CD14-positive monocyte (primary cell): ENCODE measurements around the gene SPATA20. TPM values are rescaled to one million over a fixed set of nuclear protein-coding genes. Genes with fewer than 3 reads are reported as not detected.

Experiments used
- DNase-seq, 3 donors: peaks; one replicate each; pipeline ENCODE4 v3.0.0-alpha.2; 2011 to 2022
- H2AFZ ChIP-seq: 2 replicates; pipeline ENCODE4 v1.6.0; 2012; ENCODE audit warnings: mild to moderate bottlenecking, low read depth, low read length, inconsistent platforms; ENCODE audit not compliant: insufficient read depth, poor library complexity, severe bottlenecking
- H3K27ac ChIP-seq, 2 donors: 1 replicate in 1 of 2; 2 replicates in 1 of 2; pipeline ENCODE4 v1.5.1; 2012 to 2013; ENCODE audit warnings: low read length in 2 of 2, control low read depth in 1 of 2, inconsistent platforms in 1 of 2, low read depth in 1 of 2, mild to moderate bottlenecking in 1 of 2
- H3K27me3 ChIP-seq, 2 donors: one replicate each; pipeline versions ENCODE4 v1.6.0 to v1.6.1; 2011 to 2013; ENCODE audit warnings: low read length in 2 of 2; ENCODE audit not compliant: control insufficient read depth in 2 of 2, insufficient read depth in 2 of 2
- H3K36me3 ChIP-seq, 2 donors: replicated peaks in 1 of 2; 1 replicate in 1 of 2; 2 replicates in 1 of 2; pipeline versions ENCODE4 v1.5.1 to v1.6.1; 2012 to 2013; ENCODE audit warnings: low read length in 2 of 2, control low read depth in 1 of 2, inconsistent platforms in 1 of 2, mild to moderate bottlenecking in 1 of 2; ENCODE audit not compliant: insufficient read depth in 2 of 2, control insufficient read depth in 1 of 2
- H3K4me1 ChIP-seq, 2 donors: 1 replicate in 1 of 2; 2 replicates in 1 of 2; pipeline versions ENCODE4 v1.5.1 to v1.6.1; 2012 to 2013; ENCODE audit warnings: low read length in 2 of 2, control low read depth in 1 of 2, inconsistent platforms in 1 of 2, mild to moderate bottlenecking in 1 of 2, moderate library complexity in 1 of 2; ENCODE audit not compliant: insufficient read depth in 2 of 2, control insufficient read depth in 1 of 2
- H3K4me2 ChIP-seq: replicated peaks from 2 replicates; pipeline ENCODE3; 2012; ENCODE audit warnings: low read length, moderate library complexity, mild to moderate bottlenecking; ENCODE audit not compliant: poor library complexity, severe bottlenecking; ENCODE audit errors: extremely low read depth
- H3K4me3 ChIP-seq, 3 experiments: fragments of 200-600 bp in 1 of 3; sonication (generic) in 1 of 3; replicated peaks in 1 of 3; 1 replicate in 2 of 3; 2 replicates in 1 of 3; pipeline ENCODE4 v1.5.1; 2011 to 2013; ENCODE audit warnings: low read length in 3 of 3, mild to moderate bottlenecking in 3 of 3, control low read depth in 2 of 3, low read depth in 2 of 3, inconsistent platforms in 1 of 3, moderate library complexity in 1 of 3
- H3K79me2 ChIP-seq: 2 replicates; pipeline ENCODE4 v1.6.0; 2012; ENCODE audit warnings: mild to moderate bottlenecking, control low read depth, inconsistent platforms, low read length, moderate library complexity; ENCODE audit not compliant: insufficient read depth
- H3K9ac ChIP-seq: 2 replicates; pipeline ENCODE4 v1.6.0; 2017; ENCODE audit warnings: low read length, mild to moderate bottlenecking; ENCODE audit not compliant: insufficient read depth, poor library complexity, severe bottlenecking
- H3K9me3 ChIP-seq, 2 donors: replicated peaks in 1 of 2; 1 replicate in 1 of 2; 2 replicates in 1 of 2; pipeline versions ENCODE4 v1.5.1 to v1.6.1; 2012 to 2013; ENCODE audit warnings: low read length in 2 of 2, control low read depth in 1 of 2; ENCODE audit not compliant: control insufficient read depth in 1 of 2, insufficient read depth in 1 of 2
- H4K20me1 ChIP-seq: 2 replicates; pipeline ENCODE4 v1.6.0; 2012; ENCODE audit warnings: mild to moderate bottlenecking, low read length, control low read depth, moderate library complexity; ENCODE audit not compliant: insufficient read depth
- H3K27ac Mint-ChIP-seq, 7 donors: one replicate each; pipeline ENCODE4 v1.8.0; 2020; ENCODE audit warnings: mild to moderate bottlenecking in 7 of 7, mixed read lengths in 7 of 7, moderate library complexity in 6 of 7, inconsistent platforms in 2 of 7
- H3K27me3 Mint-ChIP-seq, 3 donors: one replicate each; pipeline ENCODE4 v1.8.0; 2021 to 2022; ENCODE audit warnings: low read depth in 3 of 3, mild to moderate bottlenecking in 3 of 3, mixed read lengths in 3 of 3, moderate library complexity in 3 of 3, inconsistent platforms in 1 of 3
- H3K36me3 Mint-ChIP-seq, 2 donors: one replicate each; pipeline ENCODE4 v1.8.0; 2020; ENCODE audit warnings: mixed read lengths in 2 of 2, inconsistent platforms in 1 of 2, mild to moderate bottlenecking in 1 of 2
- H3K4me1 Mint-ChIP-seq: one replicate; pipeline ENCODE4 v1.8.0; 2020; ENCODE audit warnings: mild to moderate bottlenecking, mixed read lengths
- H3K4me3 Mint-ChIP-seq, 2 donors: one replicate each; pipeline ENCODE4 v1.8.0; 2020; ENCODE audit warnings: mild to moderate bottlenecking in 2 of 2, mixed read lengths in 2 of 2, moderate library complexity in 1 of 2
- H3K9me3 Mint-ChIP-seq, 7 donors: one replicate each; pipeline ENCODE4 v1.8.0; 2020 to 2022; ENCODE audit warnings: mixed read lengths in 7 of 7, mild to moderate bottlenecking in 6 of 7, moderate library complexity in 6 of 7, inconsistent platforms in 2 of 7
- WGBS: methylation state at CpG from one replicate; pipeline ENCODE4 v1.1.5; 2013; ENCODE audit warnings: missing lambda C conversion rate; ENCODE audit not compliant: insufficient coverage; 5-methylcytosine and 5-hydroxymethylcytosine counted together
- intact Hi-C, 2 donors: fragments of 100-400 bp; cut with micrococcal nuclease; formaldehyde crosslinking; loops; one replicate each; pipeline versions ENCODE4 v1.15.0 to v1.15.1; 2023
- polyA plus RNA-seq, 3 donors: library from polyadenylated mRNA; depleted of rRNA in 1 of 3; unstranded in 2 of 3; stranded (reverse) in 1 of 3; fragments of 300-500 nt in 2 of 3; fragments of >200 nt in 1 of 3; fragmentation: Illumina TruSeq in 2 of 3; gene quantifications; 1 replicate in 2 of 3; 2 replicates in 1 of 3; pipeline ENCODE4 v1.2.3, GENCODE V29; 2012 to 2021
- TF ChIP-seq, protein P1 (sequence below): fragments of 200-600 bp; IDR thresholded peaks from one replicate; pipeline ENCODE4 v1.8.0; 2022; ENCODE audit warnings: antibody characterized with exemption, mild to moderate bottlenecking

Gene SPATA20
- polyA plus RNA-seq, 3 donors, result 9.3 to 37.8 (median 12.2) TPM

DNA sequence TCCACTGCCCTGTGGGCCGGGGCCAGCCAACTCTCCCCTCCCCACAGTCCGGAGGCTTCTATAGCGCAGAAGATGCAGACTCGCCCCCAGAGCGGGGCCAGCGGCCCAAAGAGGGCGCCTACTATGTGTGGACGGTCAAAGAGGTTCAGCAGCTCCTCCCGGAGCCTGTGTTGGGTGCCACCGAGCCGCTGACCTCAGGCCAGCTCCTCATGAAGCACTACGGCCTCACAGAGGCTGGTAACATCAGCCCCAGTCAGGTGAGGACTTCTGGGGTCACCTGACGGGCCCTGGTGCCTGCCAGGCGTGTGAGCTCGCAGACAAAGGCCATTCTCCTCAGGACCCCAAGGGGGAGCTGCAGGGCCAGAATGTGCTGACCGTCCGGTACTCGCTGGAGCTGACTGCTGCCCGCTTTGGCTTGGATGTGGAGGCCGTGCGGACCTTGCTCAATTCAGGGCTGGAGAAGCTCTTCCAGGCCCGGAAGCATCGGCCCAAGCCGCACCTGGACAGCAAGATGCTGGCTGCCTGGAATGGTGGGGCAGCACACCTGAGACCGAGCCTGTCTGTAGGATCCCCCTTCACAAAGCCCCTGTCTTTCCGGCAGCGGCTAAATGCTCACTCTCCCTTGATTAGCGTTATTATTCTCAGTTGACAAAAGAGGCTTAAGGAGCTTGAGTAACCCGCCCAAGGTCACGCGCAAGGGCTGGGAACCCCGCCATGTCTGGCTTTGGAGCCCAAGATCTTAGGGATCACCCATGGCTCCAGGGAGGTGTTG lies 3.9 kb downstream of the SPATA20 start:
- no peaks in the 10 kb centered on the region for H4K20me1 ChIP-seq
- peak; percentile 13 to 39 (median 33) for DNase-seq
- H3K4me1 ChIP-seq, result peaks cover 11 to 17% of the 10 kb centered on the region in 2 donors
- no peaks in the 10 kb centered on the region for H3K79me2 ChIP-seq
- 86% methylated on average over 28 of the region's 32 CpGs for WGBS
- no peak overlapping the region for H3K27ac ChIP-seq
- H3K36me3 Mint-ChIP-seq, result peaks cover 8 to 13% of the 10 kb centered on the region in 2 donors
- no peak overlapping the region for H3K27ac Mint-ChIP-seq
- no peak overlapping the region for H3K4me2 ChIP-seq
- no peak overlapping the region for H3K4me3 Mint-ChIP-seq
- H3K27me3 Mint-ChIP-seq, result peaks cover under 1 to 4% (median under 1%) of the 10 kb centered on the region in 3 donors
- peaks cover 5 to 20% of the 10 kb centered on the region in 2 donors for H3K36me3 ChIP-seq
- no peaks in the 10 kb centered on the region for H3K27me3 ChIP-seq
- intact Hi-C loops, result loop anchor here in 1 of 2 donors (5.0 kb wide), 1 partner anchor 131 kb away; no protein-coding TSS in a partner anchor
- no peaks in the 10 kb centered on the region for H3K9me3 ChIP-seq
- peaks cover 11% of the 10 kb centered on the region for H3K4me1 Mint-ChIP-seq
- no peak overlapping the region for H2AFZ ChIP-seq
- no peaks in the 10 kb centered on the region for H3K9me3 Mint-ChIP-seq
- H3K9ac ChIP-seq, result no peak overlapping the region
- no peak overlapping the region for H3K4me3 ChIP-seq
- TF ChIP-seq, protein P1, sequence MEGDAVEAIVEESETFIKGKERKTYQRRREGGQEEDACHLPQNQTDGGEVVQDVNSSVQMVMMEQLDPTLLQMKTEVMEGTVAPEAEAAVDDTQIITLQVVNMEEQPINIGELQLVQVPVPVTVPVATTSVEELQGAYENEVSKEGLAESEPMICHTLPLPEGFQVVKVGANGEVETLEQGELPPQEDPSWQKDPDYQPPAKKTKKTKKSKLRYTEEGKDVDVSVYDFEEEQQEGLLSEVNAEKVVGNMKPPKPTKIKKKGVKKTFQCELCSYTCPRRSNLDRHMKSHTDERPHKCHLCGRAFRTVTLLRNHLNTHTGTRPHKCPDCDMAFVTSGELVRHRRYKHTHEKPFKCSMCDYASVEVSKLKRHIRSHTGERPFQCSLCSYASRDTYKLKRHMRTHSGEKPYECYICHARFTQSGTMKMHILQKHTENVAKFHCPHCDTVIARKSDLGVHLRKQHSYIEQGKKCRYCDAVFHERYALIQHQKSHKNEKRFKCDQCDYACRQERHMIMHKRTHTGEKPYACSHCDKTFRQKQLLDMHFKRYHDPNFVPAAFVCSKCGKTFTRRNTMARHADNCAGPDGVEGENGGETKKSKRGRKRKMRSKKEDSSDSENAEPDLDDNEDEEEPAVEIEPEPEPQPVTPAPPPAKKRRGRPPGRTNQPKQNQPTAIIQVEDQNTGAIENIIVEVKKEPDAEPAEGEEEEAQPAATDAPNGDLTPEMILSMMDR, result peak; percentile 75

DNA sequence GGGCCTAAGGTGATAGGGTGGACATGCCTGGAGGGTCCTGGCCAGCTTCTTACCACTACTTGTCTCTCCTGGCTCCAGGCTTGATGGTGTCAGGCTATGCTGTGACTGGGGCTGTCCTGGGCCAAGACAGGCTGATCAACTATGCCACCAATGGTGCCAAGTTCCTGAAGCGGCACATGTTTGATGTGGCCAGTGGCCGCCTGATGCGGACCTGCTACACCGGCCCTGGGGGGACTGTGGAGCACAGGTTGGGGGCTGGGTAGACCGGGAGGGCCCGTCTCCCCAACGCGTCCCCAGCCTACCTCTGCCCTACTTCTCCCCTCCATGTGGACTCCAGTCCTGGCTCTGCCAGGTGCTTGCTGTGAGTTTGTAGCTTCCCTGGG lies 4.5 kb downstream of the SPATA20 start:
- no peak overlapping the region for H2AFZ ChIP-seq
- H3K36me3 ChIP-seq, result peaks cover 7 to 20% of the 10 kb centered on the region in 2 donors
- TF ChIP-seq, protein P1, result no peak
- H3K27ac ChIP-seq, result no peak overlapping the region
- intact Hi-C loops, result loop anchor here in 1 of 2 donors (5.0 kb wide), 1 partner anchor 131 kb away; no protein-coding TSS in a partner anchor
- Mint-ChIP-seq H3K36me3 (peaks cover 11 to 13% of the 10 kb centered on the region in 2 donors), H3K4me1 (peaks cover 11% of the 10 kb centered on the region), H3K27me3 (peaks cover 0 to 2% (median 0%) of the 10 kb centered on the region in 3 donors), H3K27ac (no peak overlapping the region), H3K9me3 (no peaks in the 10 kb centered on the region), H3K4me3 (no peak overlapping the region)
- H3K27me3 ChIP-seq, result no peaks in the 10 kb centered on the region
- no peaks in the 10 kb centered on the region for H3K9me3 ChIP-seq
- 85% methylated on average over 4 of the region's 8 CpGs for WGBS
- H3K4me3 ChIP-seq, result no peak overlapping the region
- DNase-seq, result no peak
- H3K4me1 ChIP-seq, result peaks cover 11 to 17% of the 10 kb centered on the region in 2 donors
- H4K20me1 ChIP-seq, result no peaks in the 10 kb centered on the region
- H3K4me2 ChIP-seq, result no peak overlapping the region
- H3K79me2 ChIP-seq, result no peaks in the 10 kb centered on the region
- H3K9ac ChIP-seq, result no peak overlapping the region
